COR-L47 (cell line): ENCODE results near the gene ACAD11.
A peak's percentile ranks its signal among the peaks of the same experiment; 100 is the strongest.
"Not testable (repeated sequence)": the region's sequence is repeated elsewhere in the genome, so short reads cannot be mapped to it uniquely, and the experiment has no call there.

Experiments used
- DNase-seq: peaks from one replicate; lab custom pipeline; 2025; lab: John Stamatoyannopoulos, UW

ACAD11 gene

GRCh38 chr3:132645058-132645457 is 14.6 kb downstream of the ACAD11 start:
- DNase-seq, result no peak

- no peak for DNase-seq
Measured at GRCh38 chr3:132643366-132643765, 16.2 kb downstream of the ACAD11 start.

- no peak for DNase-seq
Measured at GRCh38 chr3:132642539-132642847, 17.1 kb downstream of the ACAD11 start.

GRCh38 chr3:132641837-132642538 is 17.6 kb downstream of the ACAD11 start:
- DNase-seq, result peak; percentile 50

GRCh38 chr3:132641427-132641826 is 18.2 kb downstream of the ACAD11 start:
- not testable (repeated sequence) for DNase-seq

- DNase-seq, result no peak
Measured at GRCh38 chr3:132638706-132639105, 20.9 kb downstream of the ACAD11 start.

- no peak for DNase-seq
Measured at GRCh38 chr3:132637590-132637989, 22.0 kb downstream of the ACAD11 start.

GRCh38 chr3:132635052-132635451 is 24.6 kb downstream of the ACAD11 start:
- no peak for DNase-seq

GRCh38 chr3:132630612-132631011 is 29.0 kb downstream of the ACAD11 start:
- no peak for DNase-seq

GRCh38 chr3:132629928-132630327 is 29.7 kb downstream of the ACAD11 start:
- DNase-seq, result no peak

- no peak for DNase-seq
Measured at GRCh38 chr3:132628157-132628556, 31.5 kb downstream of the ACAD11 start.

GRCh38 chr3:132626955-132627354 is 32.7 kb downstream of the ACAD11 start:
- DNase-seq, result no peak

GRCh38 chr3:132625613-132626012 is 34.0 kb downstream of the ACAD11 start:
- DNase-seq, result no peak

GRCh38 chr3:132624790-132625189 is 34.8 kb downstream of the ACAD11 start:
- no peak for DNase-seq

- DNase-seq, result no peak
Measured at GRCh38 chr3:132623646-132624045, 36.0 kb downstream of the ACAD11 start.

GRCh38 chr3:132622761-132623160 is 36.8 kb downstream of the ACAD11 start:
- DNase-seq, result no peak

- DNase-seq, result no peak
Measured at GRCh38 chr3:132622148-132622547, 37.5 kb downstream of the ACAD11 start.

GRCh38 chr3:132616780-132617179 is 42.8 kb downstream of the ACAD11 start:
- DNase-seq, result no peak

GRCh38 chr3:132615881-132616280 is 43.7 kb downstream of the ACAD11 start:
- DNase-seq, result no peak

- not testable (repeated sequence) for DNase-seq
Measured at GRCh38 chr3:132615301-132615700, 44.3 kb downstream of the ACAD11 start.

GRCh38 chr3:132606620-132607019 is 53.0 kb downstream of the ACAD11 start:
- DNase-seq, result not testable (repeated sequence)

GRCh38 chr3:132606085-132606484 is 53.5 kb downstream of the ACAD11 start:
- DNase-seq, result no peak

GRCh38 chr3:132605374-132605792 is 54.2 kb downstream of the ACAD11 start:
- no peak for DNase-seq

GRCh38 chr3:132600614-132601013 is 59.0 kb downstream of the ACAD11 start:
- DNase-seq, result not testable (repeated sequence)
